ENCODE measurements around the gene MEIS2.

Gene MEIS2

DNA sequence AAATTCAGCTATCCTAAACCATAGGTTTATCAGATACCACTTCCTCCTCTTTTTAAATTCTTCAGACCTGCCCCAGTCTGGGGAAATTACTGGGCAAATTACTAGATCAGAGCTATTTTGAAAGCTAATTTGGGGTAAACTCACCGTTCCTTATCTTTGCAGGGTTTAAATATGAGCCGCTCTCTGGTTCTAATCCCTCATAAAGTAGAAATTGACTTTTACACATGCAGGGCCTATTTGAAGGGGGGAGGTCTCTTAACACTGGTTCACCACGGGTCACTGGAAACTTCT lies 11.0 kb upstream of the MEIS2 start:
- TF ChIP-seq, protein P1, sequence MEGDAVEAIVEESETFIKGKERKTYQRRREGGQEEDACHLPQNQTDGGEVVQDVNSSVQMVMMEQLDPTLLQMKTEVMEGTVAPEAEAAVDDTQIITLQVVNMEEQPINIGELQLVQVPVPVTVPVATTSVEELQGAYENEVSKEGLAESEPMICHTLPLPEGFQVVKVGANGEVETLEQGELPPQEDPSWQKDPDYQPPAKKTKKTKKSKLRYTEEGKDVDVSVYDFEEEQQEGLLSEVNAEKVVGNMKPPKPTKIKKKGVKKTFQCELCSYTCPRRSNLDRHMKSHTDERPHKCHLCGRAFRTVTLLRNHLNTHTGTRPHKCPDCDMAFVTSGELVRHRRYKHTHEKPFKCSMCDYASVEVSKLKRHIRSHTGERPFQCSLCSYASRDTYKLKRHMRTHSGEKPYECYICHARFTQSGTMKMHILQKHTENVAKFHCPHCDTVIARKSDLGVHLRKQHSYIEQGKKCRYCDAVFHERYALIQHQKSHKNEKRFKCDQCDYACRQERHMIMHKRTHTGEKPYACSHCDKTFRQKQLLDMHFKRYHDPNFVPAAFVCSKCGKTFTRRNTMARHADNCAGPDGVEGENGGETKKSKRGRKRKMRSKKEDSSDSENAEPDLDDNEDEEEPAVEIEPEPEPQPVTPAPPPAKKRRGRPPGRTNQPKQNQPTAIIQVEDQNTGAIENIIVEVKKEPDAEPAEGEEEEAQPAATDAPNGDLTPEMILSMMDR (IDR thresholded peaks at IDR 0.05; ENCODE audit: low read depth, low read length), result no peak
- TF ChIP-seq EZH2phosphoT487 (IDR thresholded peaks at IDR 0.05; ENCODE audit: low read depth), result no peak
- H3K4me3 ChIP-seq (ENCODE audit: low read length), result no peak overlapping the region
- no peak overlapping the region for H3K27ac ChIP-seq (ENCODE audit: low read length)
- H3K9ac ChIP-seq (ENCODE audit: low read length), result no peak overlapping the region
- no peak overlapping the region for H2AFZ ChIP-seq (ENCODE audit: low read depth, low read length)
- H3K9me3 ChIP-seq (ENCODE audit: insufficient read depth, low read length), result no peaks in the 10 kb centered on the region
- no peaks in the 10 kb centered on the region for H4K20me1 ChIP-seq (ENCODE audit: insufficient read depth, low read length)
- H3K4me1 ChIP-seq (ENCODE audit: low read length), result no peaks in the 10 kb centered on the region
- no peak overlapping the region for H3K4me2 ChIP-seq (ENCODE audit: low read length)
- H3K79me2 ChIP-seq (ENCODE audit: low read length), result no peaks in the 10 kb centered on the region
- no peaks in the 10 kb centered on the region for H3K36me3 ChIP-seq (replicated peaks; ENCODE audit: low read depth, low read length)
- peaks cover 7% of the 10 kb centered on the region for H3K27me3 ChIP-seq (ENCODE audit: low read depth, low read length)

DNA sequence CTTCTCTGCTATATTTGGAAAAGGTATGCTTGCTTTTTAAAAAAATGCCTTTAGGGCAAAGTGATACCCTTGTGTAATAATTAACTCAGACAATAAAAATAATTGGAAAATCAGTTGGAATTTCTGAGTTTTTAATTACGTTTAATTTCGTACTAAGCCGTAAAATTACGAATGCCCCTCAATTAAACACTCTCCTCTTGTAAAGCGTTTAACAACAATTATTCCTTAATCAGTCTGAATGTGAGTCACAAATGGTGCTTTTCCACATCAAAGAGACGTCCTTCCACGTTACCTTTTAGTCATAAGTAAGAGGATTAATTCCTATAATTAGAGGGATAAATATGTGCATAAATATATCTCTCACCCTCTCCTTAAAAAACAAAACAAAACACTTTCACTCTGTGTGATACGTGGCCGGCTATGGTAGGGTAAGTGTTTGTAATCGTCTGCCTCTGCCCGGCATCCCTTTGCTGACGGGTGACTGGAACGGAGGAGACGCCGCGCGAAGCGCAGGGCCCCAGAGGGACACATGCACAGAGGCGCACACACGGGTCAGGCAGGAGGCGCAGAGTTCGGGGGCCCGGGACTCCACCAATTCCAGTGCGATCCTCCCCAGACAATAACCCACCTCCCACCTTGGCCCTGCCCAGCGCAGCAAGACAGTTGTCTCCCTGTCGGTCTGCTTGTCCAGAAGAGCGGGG lies 9.7 kb upstream of the MEIS2 start:
- no peak overlapping the region for H3K4me2 ChIP-seq (ENCODE audit: low read length)
- H3K9me3 ChIP-seq (ENCODE audit: insufficient read depth, low read length), result no peaks in the 10 kb centered on the region
- no peak overlapping the region for H3K27ac ChIP-seq (ENCODE audit: low read length)
- H4K20me1 ChIP-seq (ENCODE audit: insufficient read depth, low read length), result no peaks in the 10 kb centered on the region
- H2AFZ ChIP-seq (ENCODE audit: low read depth, low read length), result no peak overlapping the region
- H3K79me2 ChIP-seq (ENCODE audit: low read length), result no peaks in the 10 kb centered on the region
- H3K9ac ChIP-seq (ENCODE audit: low read length), result no peak overlapping the region
- TF ChIP-seq, protein P1 (IDR thresholded peaks at IDR 0.05; ENCODE audit: low read depth, low read length), result no peak
- TF ChIP-seq EZH2phosphoT487 (IDR thresholded peaks at IDR 0.05; ENCODE audit: low read depth), result no peak
- peaks cover 7% of the 10 kb centered on the region for H3K27me3 ChIP-seq (ENCODE audit: low read depth, low read length)
- no peaks in the 10 kb centered on the region for H3K36me3 ChIP-seq (replicated peaks; ENCODE audit: low read depth, low read length)
- H3K4me3 ChIP-seq (ENCODE audit: low read length), result no peak overlapping the region
- H3K4me1 ChIP-seq (ENCODE audit: low read length), result no peaks in the 10 kb centered on the region

DNA sequence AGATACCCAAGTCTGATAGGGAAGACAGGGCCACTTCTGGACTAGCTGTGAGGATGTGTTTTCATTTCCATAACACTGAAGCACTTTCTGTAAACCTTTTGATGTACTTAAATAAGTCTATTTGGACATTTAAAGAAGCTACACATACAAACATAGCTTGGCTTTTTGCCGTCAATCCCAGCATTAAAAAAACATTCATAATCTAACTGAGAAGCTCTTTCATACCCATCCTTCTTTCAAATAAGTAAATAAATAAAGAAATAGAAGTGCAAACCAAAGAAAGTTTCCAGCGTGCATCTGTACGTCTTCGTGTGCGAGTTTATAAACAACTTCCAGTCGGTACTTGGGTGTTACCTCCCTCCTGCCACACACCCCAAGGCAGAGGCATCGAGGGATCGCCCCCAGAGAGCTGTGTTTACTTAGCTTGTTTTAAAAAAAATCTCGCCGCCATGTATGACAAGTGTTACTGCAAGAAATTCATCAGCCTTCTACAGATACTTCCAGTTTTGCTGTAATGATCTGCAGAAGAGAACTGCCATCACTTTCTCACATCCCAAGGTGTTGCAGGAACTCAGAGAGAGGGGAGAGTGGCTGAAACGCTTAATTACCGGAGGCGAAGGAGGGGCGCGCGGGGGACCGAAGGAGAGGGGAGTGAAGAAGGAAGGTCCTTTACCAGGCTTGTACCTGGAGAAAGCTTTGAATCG lies 9.0 kb upstream of the MEIS2 start:
- Histone ChIP-seq H3K36me3 (replicated peaks; ENCODE audit: low read depth, low read length) (no peaks in the 10 kb centered on the region), H3K9ac (ENCODE audit: low read length) (no peak overlapping the region), H3K4me2 (ENCODE audit: low read length) (no peak overlapping the region), H2AFZ (ENCODE audit: low read depth, low read length) (no peak overlapping the region), H3K27ac (ENCODE audit: low read length) (no peak overlapping the region), H4K20me1 (ENCODE audit: insufficient read depth, low read length) (no peaks in the 10 kb centered on the region), H3K4me3 (ENCODE audit: low read length) (no peak overlapping the region), H3K79me2 (ENCODE audit: low read length) (no peaks in the 10 kb centered on the region), H3K4me1 (ENCODE audit: low read length) (no peaks in the 10 kb centered on the region), H3K27me3 (ENCODE audit: low read depth, low read length) (peaks cover 13% of the 10 kb centered on the region), H3K9me3 (ENCODE audit: insufficient read depth, low read length) (no peaks in the 10 kb centered on the region)
- TF ChIP-seq, protein P1 (IDR thresholded peaks at IDR 0.05; ENCODE audit: low read depth, low read length), result no peak
- TF ChIP-seq EZH2phosphoT487 (IDR thresholded peaks at IDR 0.05; ENCODE audit: low read depth), result no peak

DNA sequence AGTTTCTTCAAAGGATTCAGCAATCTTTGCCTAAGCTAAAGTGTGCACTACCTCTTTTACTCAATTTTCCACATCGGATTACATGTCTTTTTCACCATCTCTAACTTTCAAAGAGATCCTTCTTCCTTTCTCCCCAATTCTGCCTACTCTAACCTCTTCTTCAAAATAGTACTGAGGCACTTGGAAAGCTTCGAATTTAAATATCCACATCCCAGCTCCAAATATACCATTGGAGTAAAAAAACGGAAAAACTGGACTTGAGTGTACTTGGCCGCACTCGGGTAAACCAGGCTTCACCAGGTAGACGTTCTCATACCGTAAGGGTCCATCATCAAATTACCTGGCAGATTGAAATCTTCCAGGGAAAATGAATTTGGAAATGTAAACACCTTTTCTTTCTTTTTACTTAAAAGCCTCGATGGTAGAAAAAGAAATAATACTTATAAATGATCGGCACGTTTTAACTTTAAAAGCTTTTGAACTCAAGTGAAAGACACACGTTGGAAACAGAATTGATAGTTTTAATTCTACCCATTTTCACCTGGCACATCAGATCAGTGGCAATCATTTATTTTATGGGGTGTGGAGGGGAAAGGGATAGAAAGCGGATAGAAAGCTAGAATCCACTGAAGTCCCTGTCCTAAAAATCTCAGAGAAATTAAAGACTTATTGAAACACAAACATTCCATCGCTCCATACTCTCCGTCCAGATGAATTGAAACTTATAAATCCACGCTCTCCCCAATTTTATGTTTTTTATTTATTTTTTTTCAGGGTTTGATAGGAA lies 8.2 kb upstream of the MEIS2 start:
- H3K79me2 ChIP-seq (ENCODE audit: low read length), result no peaks in the 10 kb centered on the region
- no peak overlapping the region for H2AFZ ChIP-seq (ENCODE audit: low read depth, low read length)
- H4K20me1 ChIP-seq (ENCODE audit: insufficient read depth, low read length), result no peaks in the 10 kb centered on the region
- H3K27ac ChIP-seq (ENCODE audit: low read length), result no peak overlapping the region
- H3K9me3 ChIP-seq (ENCODE audit: insufficient read depth, low read length), result no peaks in the 10 kb centered on the region
- no peak overlapping the region for H3K4me3 ChIP-seq (ENCODE audit: low read length)
- H3K4me2 ChIP-seq (ENCODE audit: low read length), result no peak overlapping the region
- no peak overlapping the region for H3K9ac ChIP-seq (ENCODE audit: low read length)
- no peak for TF ChIP-seq EZH2phosphoT487 (IDR thresholded peaks at IDR 0.05; ENCODE audit: low read depth)
- TF ChIP-seq, protein P1 (IDR thresholded peaks at IDR 0.05; ENCODE audit: low read depth, low read length), result no peak
- peaks cover 9% of the 10 kb centered on the region for H3K27me3 ChIP-seq (ENCODE audit: low read depth, low read length)
- no peaks in the 10 kb centered on the region for H3K36me3 ChIP-seq (replicated peaks; ENCODE audit: low read depth, low read length)
- H3K4me1 ChIP-seq (ENCODE audit: low read length), result no peaks in the 10 kb centered on the region

All from OCI-LY3 (cell line).